Measurements from ENCODE around the gene TPRN.

Gene TPRN

DNA sequence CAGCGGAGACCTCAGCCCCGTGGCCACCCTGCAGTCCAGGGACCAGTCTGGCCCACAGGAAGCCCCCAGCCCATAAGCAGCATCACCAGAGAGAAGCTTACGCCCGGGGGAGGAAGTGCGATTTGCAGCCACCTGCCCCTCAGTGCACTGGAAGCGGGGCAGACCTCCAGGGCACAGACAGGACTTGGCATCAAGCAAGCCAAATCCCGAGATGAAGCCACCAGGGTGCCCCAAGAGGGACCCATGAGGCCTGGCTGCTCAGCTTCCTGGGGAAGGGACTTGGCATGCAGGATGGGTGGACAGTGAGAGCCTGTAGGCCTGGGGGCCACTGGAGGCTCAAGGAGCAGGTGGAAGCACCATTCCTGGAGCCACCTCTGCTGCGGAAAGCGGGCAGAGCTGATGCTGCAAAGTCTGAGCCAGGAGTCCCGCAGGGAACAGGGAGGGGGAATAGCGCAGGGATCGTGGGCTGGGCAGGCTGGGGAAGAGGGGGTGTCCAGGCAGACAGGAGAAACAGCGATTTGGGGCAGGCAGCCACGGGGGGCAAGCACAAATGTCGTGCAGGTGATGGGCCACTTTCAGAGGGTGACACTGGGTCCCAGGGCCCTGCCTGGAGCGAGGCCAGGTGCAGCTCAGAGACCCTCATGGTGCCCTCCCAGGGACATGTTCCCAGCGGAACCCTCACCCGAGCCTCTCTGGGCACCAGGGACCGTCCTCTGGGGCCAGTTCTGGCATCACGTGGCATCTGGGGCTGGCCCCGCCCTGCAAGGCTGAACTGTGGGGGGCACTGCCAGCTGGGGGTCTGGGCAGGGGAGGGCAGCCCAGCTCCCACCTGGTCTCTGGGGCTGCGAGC is 33.9 kb downstream of the TPRN start:
- no peak for DNase-seq (ENCODE audit: low read depth)
- in situ Hi-C loops (cut with HindIII; ENCODE audit: low sequenced_read_pairs) = no loop called here
- TF ChIP-seq, protein P1, sequence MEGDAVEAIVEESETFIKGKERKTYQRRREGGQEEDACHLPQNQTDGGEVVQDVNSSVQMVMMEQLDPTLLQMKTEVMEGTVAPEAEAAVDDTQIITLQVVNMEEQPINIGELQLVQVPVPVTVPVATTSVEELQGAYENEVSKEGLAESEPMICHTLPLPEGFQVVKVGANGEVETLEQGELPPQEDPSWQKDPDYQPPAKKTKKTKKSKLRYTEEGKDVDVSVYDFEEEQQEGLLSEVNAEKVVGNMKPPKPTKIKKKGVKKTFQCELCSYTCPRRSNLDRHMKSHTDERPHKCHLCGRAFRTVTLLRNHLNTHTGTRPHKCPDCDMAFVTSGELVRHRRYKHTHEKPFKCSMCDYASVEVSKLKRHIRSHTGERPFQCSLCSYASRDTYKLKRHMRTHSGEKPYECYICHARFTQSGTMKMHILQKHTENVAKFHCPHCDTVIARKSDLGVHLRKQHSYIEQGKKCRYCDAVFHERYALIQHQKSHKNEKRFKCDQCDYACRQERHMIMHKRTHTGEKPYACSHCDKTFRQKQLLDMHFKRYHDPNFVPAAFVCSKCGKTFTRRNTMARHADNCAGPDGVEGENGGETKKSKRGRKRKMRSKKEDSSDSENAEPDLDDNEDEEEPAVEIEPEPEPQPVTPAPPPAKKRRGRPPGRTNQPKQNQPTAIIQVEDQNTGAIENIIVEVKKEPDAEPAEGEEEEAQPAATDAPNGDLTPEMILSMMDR (IDR thresholded peaks at IDR 0.05; ENCODE audit: low read depth, low read length, missing control alignments) = no peak
- no peak overlapping the region for H3K4me3 ChIP-seq (ENCODE audit: low read depth, low read length)

DNA sequence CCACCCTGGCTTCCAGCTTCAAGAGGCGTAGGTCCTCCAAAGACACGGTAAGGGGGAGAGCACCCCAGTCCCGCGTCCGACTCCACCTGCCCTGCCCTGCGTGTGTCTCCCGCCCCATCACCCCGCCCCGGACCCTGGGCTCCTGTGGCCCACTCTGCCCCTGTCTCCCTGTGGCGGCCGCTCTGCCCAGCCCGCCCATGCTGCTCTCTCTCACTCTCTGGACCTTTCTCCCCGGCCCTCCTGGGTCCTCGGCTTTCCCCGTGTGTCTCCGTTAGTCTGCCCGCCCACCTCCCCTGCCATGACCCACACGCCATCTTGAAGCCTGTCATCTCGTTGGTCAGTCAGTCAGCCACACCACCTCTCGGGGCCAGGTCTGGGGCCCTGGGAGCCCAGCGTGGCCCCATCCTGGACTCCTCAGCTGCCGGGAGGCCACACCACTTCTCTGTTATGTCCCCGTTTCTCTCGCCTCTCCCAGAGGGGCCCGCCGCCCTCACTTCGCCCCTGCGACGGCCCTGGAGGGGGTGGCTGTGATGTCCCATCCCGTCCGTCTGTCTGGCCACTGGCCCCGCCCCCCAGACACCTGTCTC is 35.2 kb downstream of the TPRN start:
- H3K4me3 ChIP-seq (ENCODE audit: low read depth, low read length) = no peak overlapping the region
- in situ Hi-C loops (cut with HindIII; ENCODE audit: low sequenced_read_pairs) = no loop called here
- TF ChIP-seq, protein P1 (IDR thresholded peaks at IDR 0.05; ENCODE audit: low read depth, low read length, missing control alignments) = no peak
- no peak for DNase-seq (ENCODE audit: low read depth)

DNA sequence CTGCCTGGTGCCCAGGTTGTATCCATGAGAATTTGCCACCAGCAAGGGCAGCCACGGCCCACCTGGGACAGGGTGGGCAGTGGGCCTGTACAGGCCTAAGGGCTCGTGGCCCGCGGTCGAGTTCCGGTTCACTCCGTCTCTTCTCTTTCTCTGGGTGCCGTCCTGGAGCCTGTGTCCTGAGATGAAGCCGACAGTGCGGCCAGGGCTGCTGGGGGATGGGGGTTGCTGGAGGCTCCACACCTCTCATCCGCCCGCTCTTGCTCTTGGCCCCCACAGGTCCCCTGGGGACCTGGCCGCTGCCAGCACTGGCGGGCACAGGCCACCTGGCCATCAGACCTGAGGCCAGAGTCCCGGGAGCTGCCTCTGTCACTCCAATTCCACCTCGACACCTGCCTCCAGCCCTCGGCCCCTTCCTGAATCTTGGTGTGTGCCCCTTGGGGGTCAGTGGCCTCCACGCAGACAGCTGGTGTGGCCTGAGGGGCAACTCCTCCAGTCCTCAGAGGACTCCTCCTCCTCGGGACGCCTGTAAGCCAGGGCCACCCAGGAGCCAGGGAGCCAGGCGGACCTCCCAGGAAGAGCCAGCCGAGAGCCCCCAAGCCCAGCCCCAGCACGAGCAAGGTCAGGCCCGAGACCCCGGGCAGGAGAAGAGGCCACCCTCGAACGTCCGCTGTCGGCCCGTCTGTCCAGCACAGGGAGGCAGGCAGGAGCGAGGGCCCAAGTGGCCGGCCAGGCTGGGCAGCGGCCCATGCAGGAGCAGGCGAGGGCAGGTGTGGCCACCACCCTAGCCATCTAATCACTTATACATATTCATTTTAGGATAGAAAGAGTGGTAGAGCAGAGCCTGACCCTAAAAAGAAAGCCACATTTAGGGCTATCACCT is 35.9 kb downstream of the TPRN start:
- no peak for DNase-seq (ENCODE audit: low read depth)
- no peak overlapping the region for H3K4me3 ChIP-seq (ENCODE audit: low read depth, low read length)
- in situ Hi-C loops (cut with HindIII; ENCODE audit: low sequenced_read_pairs) = no loop called here
- TF ChIP-seq, protein P1 (IDR thresholded peaks at IDR 0.05; ENCODE audit: low read depth, low read length, missing control alignments) = no peak

DNA sequence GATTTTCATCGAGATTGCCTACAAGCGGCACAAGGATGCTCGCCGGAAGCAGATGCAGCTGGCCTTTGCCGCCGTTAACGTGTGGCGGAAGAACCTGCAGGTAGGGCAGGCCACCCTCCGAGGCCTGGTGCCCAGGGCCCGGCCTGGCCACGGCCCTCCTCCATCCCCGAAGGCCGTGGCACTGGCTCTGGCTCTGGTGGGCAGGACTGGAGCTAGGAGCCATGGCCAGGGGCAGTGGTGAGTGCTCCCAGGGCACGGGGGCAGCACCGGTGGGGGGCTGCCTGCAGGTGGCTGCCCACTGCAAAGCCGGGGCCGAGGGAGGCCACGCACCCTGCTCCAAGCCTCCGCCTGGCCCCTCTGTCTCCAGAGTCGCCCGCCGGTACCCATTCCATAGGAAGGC is 36.7 kb downstream of the TPRN start:
- no peak overlapping the region for H3K4me3 ChIP-seq (ENCODE audit: low read depth, low read length)
- TF ChIP-seq, protein P1 (IDR thresholded peaks at IDR 0.05; ENCODE audit: low read depth, low read length, missing control alignments) = no peak
- no peak for DNase-seq (ENCODE audit: low read depth)
- in situ Hi-C loops (cut with HindIII; ENCODE audit: low sequenced_read_pairs) = no loop called here

DNA sequence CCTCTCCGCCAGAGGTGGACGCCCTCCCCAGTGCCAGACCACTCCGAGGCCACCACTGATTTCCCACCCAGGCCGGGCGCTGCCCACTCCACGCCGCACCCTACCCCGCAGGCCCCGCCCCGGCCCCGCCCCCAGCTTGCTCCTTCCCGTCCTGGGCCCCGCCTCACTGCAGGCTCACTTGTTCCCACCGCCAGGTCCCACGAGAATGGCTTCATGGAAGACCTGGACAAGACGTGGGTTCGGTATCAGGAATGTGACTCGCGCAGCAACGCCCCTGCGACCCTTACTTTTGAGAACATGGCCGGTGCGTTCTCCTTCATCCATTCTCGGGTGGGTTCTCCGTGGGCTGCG is 37.2 kb downstream of the TPRN start:
- H3K4me3 ChIP-seq (ENCODE audit: low read depth, low read length) = peak overlapping the region; percentile 10
- TF ChIP-seq, protein P1 (IDR thresholded peaks at IDR 0.05; ENCODE audit: low read depth, low read length, missing control alignments) = no peak
- in situ Hi-C loops (cut with HindIII; ENCODE audit: low sequenced_read_pairs) = no loop called here
- no peak for DNase-seq (ENCODE audit: low read depth)

All from astrocyte of the cerebellum (primary cell).